SK-N-SH (cell line): ENCODE data around the gene APBB2. TPM values are rescaled to one million over a fixed set of nuclear protein-coding genes. Genes with fewer than 3 reads are reported as not detected.

Source experiments
- CTCF ChIA-PET: fragments of 300-600, 350-600 bp; formaldehyde crosslinking; extraction: SDS; loops from one replicate; lab custom pipeline; 2021; lab: Yijun Ruan, JAX
- POLR2A ChIA-PET: fragments of 350-600 bp; sonication (Branson Sonifier 250); formaldehyde crosslinking; extraction: SDS; loops from one replicate; lab custom pipeline; 2020; ENCODE audit warnings: antibody characterized with exemption, inconsistent platforms; lab: Yijun Ruan, JAX
- DNase-seq: peaks from one replicate; pipeline ENCODE4 v3.0.0; 2012
- H2AFZ ChIP-seq: fragments of 200-600 bp; sonication (generic); 2 replicates; pipeline ENCODE4 v1.8.1; 2016; ENCODE audit warnings: antibody characterized with exemption, mild to moderate bottlenecking, low read depth
- H3F3A ChIP-seq: fragments of 200-600 bp; sonication (generic); replicated peaks from 2 replicates; pipeline ENCODE3; 2016; ENCODE audit warnings: antibody characterized with exemption, mild to moderate bottlenecking; ENCODE audit not compliant: insufficient read depth
- H3K27ac ChIP-seq, 2 experiments: fragments of 200-500 bp in 1 of 2; fragments of 200-600 bp in 1 of 2; sonication (Bioruptor generic) in 1 of 2; sonication (generic), shearing (Covaris generic) in 1 of 2; 2 replicates each; pipeline versions ENCODE4 v1.5.1 to v1.6.1; 2014 to 2016; ENCODE audit warnings: low read depth in 2 of 2, inconsistent platforms in 1 of 2, low read length in 1 of 2, mild to moderate bottlenecking in 1 of 2, mixed read lengths in 1 of 2
- H3K27me3 ChIP-seq: fragments of 200-600 bp; sonication (generic), shearing (Covaris generic); 2 replicates; pipeline ENCODE4 v1.6.1; 2016; ENCODE audit warnings: mixed run types; ENCODE audit not compliant: insufficient read depth
- H3K36me3 ChIP-seq, 2 experiments: fragments of 200-500 bp in 1 of 2; fragments of 200-600 bp in 1 of 2; sonication (Bioruptor generic) in 1 of 2; sonication (generic) in 1 of 2; replicated peaks in 1 of 2; 2 replicates each; pipeline versions ENCODE3 to v1.5.1; 2014 to 2016; ENCODE audit warnings: low read length in 1 of 2, mild to moderate bottlenecking in 1 of 2; ENCODE audit not compliant: insufficient read depth in 2 of 2, control insufficient read depth in 1 of 2
- H3K4me1 ChIP-seq, 2 experiments: fragments of 200-500 bp in 1 of 2; fragments of 200-600 bp in 1 of 2; sonication (Bioruptor generic) in 1 of 2; sonication (generic), shearing (Covaris generic) in 1 of 2; 2 replicates each; pipeline versions ENCODE4 v1.5.1 to v1.6.1; 2014 to 2016; ENCODE audit warnings: low read depth in 1 of 2, low read length in 1 of 2, mixed run types in 1 of 2; ENCODE audit not compliant: insufficient read depth in 2 of 2, control insufficient read depth in 1 of 2
- H3K4me2 ChIP-seq: fragments of 200-600 bp; sonication (generic), shearing (Covaris generic); 2 replicates; pipeline ENCODE4 v1.6.1; 2017; ENCODE audit warnings: mixed run types
- H3K4me3 ChIP-seq, 2 experiments: fragments of 200-500 bp in 1 of 2; fragments of 200-600 bp in 1 of 2; sonication (Bioruptor generic) in 1 of 2; sonication (generic), shearing (Covaris generic) in 1 of 2; 2 replicates each; pipeline versions ENCODE4 v1.5.1 to v1.8.1; 2014 to 2016; ENCODE audit warnings: low read depth in 2 of 2, inconsistent platforms in 1 of 2, low read length in 1 of 2, mild to moderate bottlenecking in 1 of 2, mixed read lengths in 1 of 2, moderate library complexity in 1 of 2
- H3K79me2 ChIP-seq: fragments of 200-600 bp; sonication (generic); 2 replicates; pipeline ENCODE4 v1.8.1; 2017; ENCODE audit warnings: mild to moderate bottlenecking; ENCODE audit not compliant: insufficient read depth
- H3K9ac ChIP-seq: fragments of 200-600 bp; sonication (generic); 2 replicates; pipeline ENCODE4 v1.6.1; 2017; ENCODE audit warnings: mixed run types
- H3K9me2 ChIP-seq: fragments of 200-600 bp; sonication (generic); 2 replicates; pipeline ENCODE4 v1.6.1; 2017; ENCODE audit warnings: mixed run types
- H3K9me3 ChIP-seq: fragments of 200-600 bp; sonication (generic); 2 replicates; pipeline ENCODE4 v1.6.1; 2017; ENCODE audit warnings: mixed run types, mild to moderate bottlenecking, moderate library complexity
- H4K20me1 ChIP-seq: fragments of 200-600 bp; sonication (generic); 2 replicates; pipeline ENCODE4 v1.6.1; 2017; ENCODE audit warnings: mild to moderate bottlenecking, mixed run types; ENCODE audit not compliant: insufficient read depth
- ELF1 ChIP-seq: IDR thresholded peaks from 2 replicates; pipeline ENCODE4 v1.4.0; 2012
- EP300 ChIP-seq, 2 experiments: IDR thresholded peaks; 2 replicates each; pipeline versions ENCODE4 v1.4.0 to v1.6.1; 2012; ENCODE audit warnings: borderline replicate concordance in 1 of 2, low read depth in 1 of 2, low read length in 1 of 2
- FOSL2 ChIP-seq: IDR thresholded peaks from 2 replicates; pipeline ENCODE4 v1.4.0; 2012; ENCODE audit warnings: low read depth, mild to moderate bottlenecking, moderate library complexity, borderline replicate concordance
- FOXJ3 ChIP-seq: sonication (generic); formaldehyde crosslinking; IDR thresholded peaks from 2 replicates; pipeline ENCODE4 v1.5.1; 2020; ENCODE audit warnings: mild to moderate bottlenecking, missing genetic modification reagents
- FOXM1 ChIP-seq: IDR thresholded peaks from 2 replicates; pipeline ENCODE4 v1.4.0; 2012; ENCODE audit warnings: low read depth, mild to moderate bottlenecking
- GATA2 ChIP-seq: sonication (generic); formaldehyde crosslinking; IDR thresholded peaks from 2 replicates; pipeline ENCODE4 v1.5.0; 2020; ENCODE audit warnings: mild to moderate bottlenecking, missing genetic modification reagents
- IRF3 ChIP-seq: fragments of 150-350 bp; IDR thresholded peaks from 2 replicates; pipeline ENCODE4 v1.6.1; 2016; ENCODE audit warnings: mild to moderate bottlenecking, low read depth, low read length
- MAX ChIP-seq: IDR thresholded peaks from 2 replicates; pipeline ENCODE4 v1.4.0; 2012; ENCODE audit warnings: low read depth
- MEF2A ChIP-seq: IDR thresholded peaks from 2 replicates; pipeline ENCODE4 v1.4.0; 2012; ENCODE audit warnings: low read depth, borderline replicate concordance
- MXI1 ChIP-seq: IDR thresholded peaks from 2 replicates; pipeline ENCODE4 v1.6.1; 2012; ENCODE audit warnings: mild to moderate bottlenecking, low read depth, low read length, improper control_type of control experiment
- NRF1 ChIP-seq: IDR thresholded peaks from 2 replicates; pipeline ENCODE4 v1.6.1; 2012; ENCODE audit warnings: low read depth, mild to moderate bottlenecking, low read length
- RCOR1 ChIP-seq: fragments of 150-350 bp; IDR thresholded peaks from 2 replicates; pipeline ENCODE4 v1.6.1; 2017; ENCODE audit warnings: antibody characterized with exemption, low read length
- TCF12 ChIP-seq: IDR thresholded peaks from 2 replicates; pipeline ENCODE4 v1.4.0; 2012
- TEAD4 ChIP-seq: IDR thresholded peaks from 2 replicates; pipeline ENCODE4 v1.4.0; 2012; ENCODE audit warnings: mild to moderate bottlenecking, borderline replicate concordance; ENCODE audit not compliant: insufficient read depth
- USF1 ChIP-seq: IDR thresholded peaks from 2 replicates; pipeline ENCODE4 v1.4.0; 2012; ENCODE audit warnings: low read depth, borderline replicate concordance
- ZBTB33 ChIP-seq: IDR thresholded peaks from 2 replicates; pipeline ENCODE4 v1.4.0; 2012; ENCODE audit warnings: low read depth, borderline replicate concordance
- WGBS: methylation state at CpG from one replicate; pipeline ENCODE4 v1.1.6; 2017; ENCODE audit warnings: low lambda C conversion rate; 5-methylcytosine and 5-hydroxymethylcytosine counted together
- polyA plus RNA-seq, 3 experiments: library from polyadenylated mRNA; depleted of rRNA; stranded (reverse); fragments of >200 nt; gene quantifications; 2 replicates each; pipeline ENCODE4 v1.2.3, GENCODE V29; 2012

APBB2 gene
- polyA plus RNA-seq, 1 of the 3 experiments (the other 2 are of a cell fraction): 49.8 TPM

- H3K4me2 ChIP-seq: peak overlapping the region; percentile 70
- H3K27ac ChIP-seq: peak overlapping the region in 1 of 2 experiments; percentile 96; a peak in 2 of 4 replicates
- H3F3A ChIP-seq: peaks cover 39% of the 10 kb centered on the region
- H3K9me3 ChIP-seq: no peaks in the 10 kb centered on the region
- H2AFZ ChIP-seq: no peak overlapping the region
- TF ChIP-seq FOSL2: 0 out of 2 replicates have a peak, but pooled peaks have one; percentile 15
- TF ChIP-seq FOXM1: no peak
- TF ChIP-seq RCOR1: no peak
- TF ChIP-seq TCF12: peak; percentile 36; the same call in 1 of the 2 replicates
- no peak for TF ChIP-seq ELF1
- no peaks in the 10 kb centered on the region for H3K27me3 ChIP-seq
- peaks cover 10 to 60% of the 10 kb centered on the region in 2 experiments for H3K4me1 ChIP-seq
- POLR2A ChIA-PET: interaction anchor here (0.5 kb wide), 1 partner anchor 85 kb away, joined by 3 read pairs; no protein-coding TSS in a partner anchor
- no peak overlapping the region for H3K4me3 ChIP-seq
- H3K9me2 ChIP-seq: no peaks in the 10 kb centered on the region
- 62% methylated on average over 3 of the region's 3 CpGs for WGBS
- peak overlapping the region; percentile 5; the same call in 1 of the 2 replicates for H3K9ac ChIP-seq
- CTCF ChIA-PET: interaction anchor here (0.7 to 4.0 kb wide), 2 partner anchors 14 to 461 kb away, joined by 3 to 38 read pairs; partner anchors contain the start of gene APBB2
- no peaks in the 10 kb centered on the region for H3K36me3 ChIP-seq
- DNase-seq: no peak
- peaks cover 96% of the 10 kb centered on the region for H3K79me2 ChIP-seq
- no peaks in the 10 kb centered on the region; the same call in 1 of the 2 replicates for H4K20me1 ChIP-seq
These were observed 14.6 kb downstream of the APBB2 start for GRCh38 chr4:41199788-41200187.

GRCh38 chr4:41197996-41198395 lies 16.3 kb downstream of the APBB2 start:
- H3K79me2 ChIP-seq: peaks cover 100% of the 10 kb centered on the region
- TF ChIP-seq NRF1: no peak
- no peak for TF ChIP-seq ELF1
- TF ChIP-seq GATA2: no peak
- TF ChIP-seq FOXJ3 (CRISPR knock-in tag): no peak
- TF ChIP-seq ZBTB33: no peak
- no peak for TF ChIP-seq TEAD4
- no peak for TF ChIP-seq EP300 (IDR thresholded peaks at IDR 0.05; ENCODE audit: borderline replicate concordance in 1 of 2, low read depth in 1 of 2, low read length in 1 of 2)
- no peak for TF ChIP-seq USF1
- TF ChIP-seq MXI1: no peak
- TF ChIP-seq MAX: no peak
- TF ChIP-seq IRF3: no peak
- TF ChIP-seq MEF2A: no peak
- no peaks in the 10 kb centered on the region; the same call in 1 of the 2 replicates for H4K20me1 ChIP-seq
- no peak overlapping the region for H3K4me3 ChIP-seq
- POLR2A ChIA-PET: no interaction called here
- H3K9me3 ChIP-seq: no peaks in the 10 kb centered on the region
- H3K4me2 ChIP-seq: no peak overlapping the region
- H3K27me3 ChIP-seq: no peaks in the 10 kb centered on the region
- no peak for DNase-seq
- H3K4me1 ChIP-seq: peaks cover 2 to 44% of the 10 kb centered on the region in 2 experiments
- CTCF ChIA-PET: interaction anchor here (4.0 kb wide), 1 partner anchor 16 kb away, joined by 38 read pairs; the partner anchor contains the start of gene APBB2
- no peaks in the 10 kb centered on the region for H3K9me2 ChIP-seq
- H3K36me3 ChIP-seq: no peaks in the 10 kb centered on the region
- peaks cover 21% of the 10 kb centered on the region for H3F3A ChIP-seq
- WGBS: 98% methylated on average over 2 of the region's 2 CpGs
- no peak overlapping the region for H3K27ac ChIP-seq
- H3K9ac ChIP-seq: no peak overlapping the region
- no peak overlapping the region for H2AFZ ChIP-seq
